CD4-positive, alpha-beta T cell treated with Interferon alpha-2 for 1 hour (primary cell): Measurements from ENCODE around the gene ACTMAP.
"Not testable (repeated sequence)": the region's sequence is repeated elsewhere in the genome, so short reads cannot be mapped to it uniquely, and the experiment has no call there.

Experiments
- DNase-seq, 2 donors: peaks; one replicate each; pipeline ENCODE4 v3.0.0-alpha.2; 2020 to 2022

ACTMAP gene

GRCh38 chr19:40775632-40776022, 25.4 kb upstream of the ACTMAP start:
- DNase-seq = no peak

- DNase-seq = no peak
These were observed 24.8 kb upstream of the ACTMAP start, which contains the start of gene MIA for GRCh38 chr19:40774916-40775631. MIA (plus strand) TSS chr19:40775521; CDS start chr19:40775543, 22 bp downstream.

GRCh38 chr19:40771101-40771862, 21.0 kb upstream of the ACTMAP start:
- DNase-seq = peak; percentile 14 to 60

- DNase-seq = no peak
These were observed 18.6 kb upstream of the ACTMAP start for GRCh38 chr19:40768869-40769268.

GRCh38 chr19:40766385-40766784, 16.1 kb upstream of the ACTMAP start:
- DNase-seq = not testable (repeated sequence)

- no peak for DNase-seq
These were observed 13.7 kb upstream of the ACTMAP start for GRCh38 chr19:40763963-40764362.

- no peak for DNase-seq
These were observed 13.2 kb upstream of the ACTMAP start for GRCh38 chr19:40763526-40763925.

- no peak for DNase-seq
These were observed 12.6 kb upstream of the ACTMAP start for GRCh38 chr19:40762754-40763470.

- no peak for DNase-seq
These were observed 9.1 kb upstream of the ACTMAP start for GRCh38 chr19:40759352-40759751.

GRCh38 chr19:40758491-40758890, 8.2 kb upstream of the ACTMAP start:
- no peak for DNase-seq

GRCh38 chr19:40756502-40757110, 6.3 kb upstream of the ACTMAP start:
- DNase-seq = peak in 1 of 2 donors; percentile 41

- DNase-seq = no peak
These were observed 5.5 kb upstream of the ACTMAP start for GRCh38 chr19:40755791-40756190.

- DNase-seq = no peak
These were observed 5.0 kb upstream of the ACTMAP start for GRCh38 chr19:40755248-40755624.

GRCh38 chr19:40754611-40755247, 4.5 kb upstream of the ACTMAP start:
- DNase-seq = peak; percentile 34 to 46

GRCh38 chr19:40752257-40752781, 2.0 kb upstream of the ACTMAP start:
- no peak for DNase-seq

GRCh38 chr19:40750874-40751537, 729 bp upstream of the ACTMAP start, which contains the start of gene SNRPA:
SNRPA (plus strand) TSS chr19:40751203; CDS start chr19:40751409, 206 bp downstream.
- peak; percentile 95 to 97 for DNase-seq

- DNase-seq = no peak
These were observed 2.7 kb downstream of the ACTMAP start for GRCh38 chr19:40747536-40747935.

GRCh38 chr19:40745402-40745780, 4.9 kb downstream of the ACTMAP start:
- no peak for DNase-seq

GRCh38 chr19:40744554-40745401, 5.5 kb downstream of the ACTMAP start:
- DNase-seq = peak in 1 of 2 donors; percentile 44

- DNase-seq = no peak
These were observed 6.4 kb downstream of the ACTMAP start for GRCh38 chr19:40743926-40744325.

- DNase-seq = no peak
These were observed 7.4 kb downstream of the ACTMAP start for GRCh38 chr19:40742886-40743285.
